Muscle of leg (tissue), 16 donors: ENCODE results near the gene KLHDC7B. TPM values are rescaled to one million over a fixed set of nuclear protein-coding genes. Genes with fewer than 3 reads are reported as not detected.

Experiments used
- DNase-seq: peaks from one replicate; pipeline ENCODE4 v3.0.0; 2013
- H3K27ac ChIP-seq: one replicate; pipeline ENCODE4 v1.5.1; 2013; ENCODE audit warnings: mild to moderate bottlenecking, low read length, control low read depth
- H3K27me3 ChIP-seq: one replicate; pipeline ENCODE4 v1.6.1; 2013; ENCODE audit warnings: low read length; ENCODE audit not compliant: control insufficient read depth, insufficient read depth
- H3K36me3 ChIP-seq: one replicate; pipeline ENCODE4 v1.6.1; 2013; ENCODE audit warnings: low read length; ENCODE audit not compliant: control insufficient read depth, insufficient read depth
- H3K4me1 ChIP-seq: one replicate; pipeline ENCODE4 v1.6.1; 2013; ENCODE audit warnings: low read length; ENCODE audit not compliant: control insufficient read depth, insufficient read depth
- H3K4me3 ChIP-seq: one replicate; pipeline ENCODE4 v1.5.1; 2013; ENCODE audit warnings: low read length, control low read depth
- H3K9me3 ChIP-seq: replicated peaks from 2 replicates; pipeline ENCODE4 v1.6.1; 2013; ENCODE audit warnings: low read depth, low read length; ENCODE audit not compliant: control insufficient read depth
- WGBS: methylation state at CpG from one replicate; pipeline ENCODE4 v1.1.5; 2013; ENCODE audit warnings: missing lambda C conversion rate; ENCODE audit not compliant: insufficient coverage; 5-methylcytosine and 5-hydroxymethylcytosine counted together
- long read RNA-seq, 11 donors: transcript quantifications; one replicate each; lab custom pipeline, GENCODE V29; 2026
- polyA plus RNA-seq, 8 donors: library from polyadenylated mRNA; unstranded; fragments of 120-200 nt; gene quantifications; one replicate each; pipeline versions ENCODE4 v1.2.1 to v1.2.3, GENCODE V29; 2013; ENCODE audit warnings: inconsistent platforms in 1 of 8, low replicate concordance in 1 of 8; ENCODE audit not compliant: insufficient read length in 8 of 8, insufficient read depth in 1 of 8
- total RNA-seq: library from RNA; stranded (reverse); fragments of 120-200 nt; gene quantifications from one replicate; pipeline ENCODE4 v1.2.4, GENCODE V29; 2013

Gene KLHDC7B
- total RNA-seq (not detected), polyA plus RNA-seq (under 1 TPM in 4 of 8 donors, not detected in 4; 0.03 to 0.35 (median 0.07) TPM)
- long read RNA-seq, donor 1: 0 reads
- long read RNA-seq, donor 2: 0 reads
- long read RNA-seq, donor 3: 0 reads
- long read RNA-seq, donor 4: 0 reads
- long read RNA-seq, donor 5: 0 reads
- long read RNA-seq, donor 6, partial matches to known transcripts: 63 of 78 reads
- long read RNA-seq, donor 6, other reads (novel, unspliced or antisense): 15 of 78 reads
- long read RNA-seq, donor 7: 0 reads
- long read RNA-seq, donor 8: 0 reads
- long read RNA-seq, donor 9: 0 reads
- long read RNA-seq, donor 10: 0 reads
- long read RNA-seq, donor 11: 0 reads

DNA sequence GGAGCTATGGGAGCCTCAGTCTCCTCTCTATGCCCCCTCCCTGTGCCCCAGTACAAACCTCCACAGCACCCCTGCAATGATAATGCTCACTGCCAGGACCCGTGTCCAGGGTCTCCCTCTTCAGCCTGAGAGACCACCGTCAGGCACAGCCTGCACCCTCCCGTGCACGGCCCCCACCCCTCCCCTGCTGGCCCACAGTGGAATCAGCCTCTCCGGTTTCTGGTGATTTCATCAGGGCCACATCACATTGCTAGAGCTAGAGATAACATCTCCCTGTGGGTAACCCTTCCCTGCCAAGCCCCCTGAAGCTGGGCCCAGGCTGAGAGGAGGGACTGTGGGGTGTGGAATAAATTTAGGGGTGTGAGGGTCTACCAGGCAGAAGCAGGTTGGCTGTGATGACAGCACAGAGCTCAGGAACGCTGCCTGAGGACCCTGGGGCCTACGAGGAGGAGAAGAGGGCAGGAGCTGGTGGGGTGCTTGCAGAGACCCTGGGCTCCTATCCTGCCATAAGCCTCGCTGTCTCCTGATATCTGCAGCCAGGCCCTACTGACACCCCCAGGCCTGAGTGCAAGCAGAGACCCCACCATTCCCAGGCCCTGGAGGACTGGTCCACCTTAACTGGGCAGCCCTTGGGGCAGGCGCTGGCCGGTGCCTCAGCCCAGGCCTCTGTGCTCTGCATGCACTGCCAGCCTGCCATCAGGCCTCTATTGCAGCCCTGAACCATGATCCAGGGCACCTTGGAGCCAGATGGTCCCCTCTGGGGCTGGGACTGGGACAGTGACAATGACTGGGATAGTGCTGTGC is at the start of gene KLHDC7B:
TSS of gene KLHDC7B (plus strand) at position 378 of the 804 bp plus-strand sequence. CDS start at position 723, 345 bp downstream.
- no peak within 1 kb of the TSS for H3K4me3 ChIP-seq

DNA sequence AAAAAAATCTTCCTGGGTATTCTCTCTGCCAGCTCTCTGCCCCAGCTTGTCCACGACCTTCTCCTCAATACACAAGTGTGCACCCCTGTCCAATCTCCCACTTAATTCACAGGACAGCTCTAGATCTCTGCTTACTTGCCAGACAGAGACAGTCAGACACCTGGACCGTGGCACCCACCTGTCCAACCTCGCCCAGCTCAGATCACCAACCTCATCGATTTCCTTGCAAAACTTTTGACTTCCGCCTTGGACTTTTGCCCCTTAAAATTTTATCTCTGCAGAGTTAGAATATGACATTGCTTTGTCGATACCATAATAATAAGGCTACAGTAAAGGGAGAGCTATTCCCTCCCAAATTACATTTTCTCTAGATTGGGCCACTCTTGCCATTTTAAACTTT is 48.6 kb upstream of the KLHDC7B start:
- DNase-seq: no peak
- Histone ChIP-seq H3K27ac (no peak overlapping the region), H3K36me3 (peaks cover 2% of the 10 kb centered on the region), H3K9me3 (no peaks in the 10 kb centered on the region), H3K4me3 (no peak overlapping the region), H3K27me3 (peaks cover 2% of the 10 kb centered on the region), H3K4me1 (no peaks in the 10 kb centered on the region)
- 75% methylated on average over 3 of the region's 6 CpGs for WGBS

More for the DNA sequence above, at the start of gene KLHDC7B:
- Histone ChIP-seq H3K9me3 (no peaks in the 10 kb centered on the region), H3K4me1 (peaks cover 13% of the 10 kb centered on the region), H3K36me3 (no peaks in the 10 kb centered on the region), H3K27me3 (peaks cover 76% of the 10 kb centered on the region), H3K27ac (no peak within 1 kb of the TSS)
- 49% methylated on average over 8 of the region's 10 CpGs for WGBS
- no peak for DNase-seq

DNA sequence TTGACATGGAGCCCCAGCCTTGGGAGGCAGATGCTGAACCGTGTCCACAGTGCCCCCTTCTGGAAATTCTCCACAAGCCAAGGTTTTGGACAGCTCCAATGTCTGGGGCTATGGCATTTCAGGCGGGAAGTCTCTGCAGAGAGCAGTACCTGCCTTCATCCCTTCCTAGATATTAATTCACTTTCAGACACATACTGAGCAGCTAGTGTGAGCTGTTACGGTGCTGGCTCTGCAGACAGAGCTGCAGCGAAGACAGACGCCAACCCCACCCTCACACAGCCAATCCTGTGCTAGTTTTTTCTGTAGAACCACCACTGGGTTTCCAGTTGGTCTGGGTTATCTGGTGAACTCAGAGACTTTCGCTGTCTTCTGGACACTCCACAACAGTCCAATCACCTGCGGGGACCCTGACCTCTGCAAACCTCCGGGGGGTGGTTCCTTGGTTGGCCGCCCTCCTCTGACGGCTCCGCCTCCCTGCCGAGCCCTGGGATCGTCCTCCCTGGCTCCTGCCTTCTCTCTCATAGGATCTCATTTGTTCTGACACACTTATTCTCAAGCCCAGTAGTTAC is 47.3 kb upstream of the KLHDC7B start:
- no peaks in the 10 kb centered on the region for H3K4me1 ChIP-seq
- no peaks in the 10 kb centered on the region for H3K9me3 ChIP-seq
- peaks cover 10% of the 10 kb centered on the region for H3K36me3 ChIP-seq
- WGBS: 6% methylated on average over 8 of the region's 13 CpGs
- peak; percentile 54 for DNase-seq
- H3K4me3 ChIP-seq: no peak overlapping the region
- H3K27ac ChIP-seq: no peak overlapping the region
- peaks cover 2% of the 10 kb centered on the region for H3K27me3 ChIP-seq

DNA sequence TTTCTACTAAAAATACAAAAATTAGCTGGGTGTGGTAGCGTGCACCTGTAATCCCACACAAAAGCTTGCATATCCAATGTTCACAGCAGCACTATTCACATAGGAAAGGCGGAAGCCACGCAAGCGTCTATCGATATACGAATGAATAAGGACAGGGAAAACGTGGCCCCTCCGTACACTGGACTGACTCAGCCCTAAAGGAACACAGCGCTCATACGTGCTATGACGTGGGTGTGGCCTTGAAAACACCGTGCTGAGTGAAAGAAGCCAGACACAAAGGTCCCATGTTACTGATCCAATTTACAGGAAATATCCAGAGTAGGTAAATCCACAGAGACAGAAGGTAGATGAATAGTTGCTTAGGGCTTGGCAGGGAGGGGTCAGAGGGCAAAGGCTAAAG is 45.2 kb upstream of the KLHDC7B start:
- Histone ChIP-seq H3K9me3 (no peaks in the 10 kb centered on the region), H3K36me3 (peaks cover 21% of the 10 kb centered on the region), H3K27ac (no peak overlapping the region), H3K4me1 (no peaks in the 10 kb centered on the region), H3K4me3 (no peak overlapping the region), H3K27me3 (peaks cover 2% of the 10 kb centered on the region)
- 97% methylated on average over 8 of the region's 12 CpGs for WGBS
- DNase-seq: no peak

DNA sequence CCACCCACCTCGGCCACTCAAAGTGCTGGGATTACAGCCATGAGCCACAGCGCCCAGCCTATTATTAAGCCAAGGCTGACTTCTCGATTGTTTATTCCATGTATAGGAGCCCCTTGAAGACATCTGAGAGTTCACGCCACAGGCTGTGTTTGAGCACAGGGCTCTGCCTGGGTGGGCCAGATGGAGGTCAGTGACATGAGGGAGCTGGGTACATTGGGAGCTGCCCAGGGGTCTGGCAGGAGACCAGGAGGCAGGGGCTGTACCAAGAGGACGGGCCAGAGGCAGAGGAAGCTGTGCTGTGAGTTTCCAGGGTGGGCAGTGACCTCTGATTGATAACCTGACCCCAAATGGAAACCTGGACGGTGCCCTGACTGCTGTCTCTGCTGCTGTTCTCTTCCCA is 43.6 kb upstream of the KLHDC7B start:
- no peaks in the 10 kb centered on the region for H3K9me3 ChIP-seq
- WGBS: 77% methylated on average over 5 of the region's 6 CpGs

DNA sequence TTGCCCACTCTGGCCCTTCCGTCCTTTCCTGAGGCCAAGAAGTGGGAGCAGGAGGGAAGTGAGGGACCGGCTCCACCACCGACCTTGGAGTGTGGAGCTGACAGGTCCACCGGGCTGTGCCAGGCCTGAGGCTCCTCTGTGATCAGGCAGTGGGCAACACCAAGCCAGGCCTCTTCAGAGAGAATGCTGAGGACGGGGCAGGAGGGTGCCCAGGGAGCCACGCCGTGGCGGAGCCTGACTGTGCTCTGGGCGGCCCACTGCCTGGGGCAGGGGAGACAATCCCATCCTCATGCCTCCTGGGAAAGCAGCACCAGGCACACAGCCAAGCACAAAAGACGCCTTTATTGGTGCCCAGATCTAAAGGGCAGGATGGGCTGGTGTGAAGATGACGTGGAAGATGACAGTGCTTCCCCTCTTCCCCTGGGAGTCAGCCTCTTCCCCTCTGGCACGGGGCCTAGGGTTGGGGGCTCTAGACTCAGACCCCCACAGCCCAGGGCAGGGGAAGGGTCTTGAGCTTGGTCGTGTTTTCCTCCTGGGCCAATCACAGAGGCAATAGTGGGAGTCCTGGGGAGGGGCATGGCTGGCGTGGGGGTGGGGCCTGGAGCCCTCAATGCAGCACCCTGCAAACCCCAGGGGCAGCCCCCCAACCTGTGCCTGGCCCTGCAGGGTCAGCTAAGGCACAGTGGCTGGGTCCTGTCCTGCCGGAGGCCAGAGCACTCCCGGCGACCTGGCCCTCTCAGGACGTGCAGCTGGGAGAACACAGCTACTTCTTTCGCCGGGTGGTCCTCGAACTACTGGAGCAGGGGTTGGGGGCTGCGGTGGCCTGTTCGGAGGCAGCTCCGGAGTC is 42.8 kb upstream of the KLHDC7B start:
- H3K4me3 ChIP-seq: no peak overlapping the region
- no peak for DNase-seq
- WGBS: 84% methylated on average over 15 of the region's 24 CpGs

More for the DNA sequence above, 43.6 kb upstream of the KLHDC7B start:
- DNase-seq: no peak
- peaks cover 2% of the 10 kb centered on the region for H3K27me3 ChIP-seq
- H3K4me1 ChIP-seq: peaks cover 14% of the 10 kb centered on the region
- H3K4me3 ChIP-seq: no peak overlapping the region
- H3K36me3 ChIP-seq: peaks cover 30% of the 10 kb centered on the region
- H3K27ac ChIP-seq: no peak overlapping the region

DNA sequence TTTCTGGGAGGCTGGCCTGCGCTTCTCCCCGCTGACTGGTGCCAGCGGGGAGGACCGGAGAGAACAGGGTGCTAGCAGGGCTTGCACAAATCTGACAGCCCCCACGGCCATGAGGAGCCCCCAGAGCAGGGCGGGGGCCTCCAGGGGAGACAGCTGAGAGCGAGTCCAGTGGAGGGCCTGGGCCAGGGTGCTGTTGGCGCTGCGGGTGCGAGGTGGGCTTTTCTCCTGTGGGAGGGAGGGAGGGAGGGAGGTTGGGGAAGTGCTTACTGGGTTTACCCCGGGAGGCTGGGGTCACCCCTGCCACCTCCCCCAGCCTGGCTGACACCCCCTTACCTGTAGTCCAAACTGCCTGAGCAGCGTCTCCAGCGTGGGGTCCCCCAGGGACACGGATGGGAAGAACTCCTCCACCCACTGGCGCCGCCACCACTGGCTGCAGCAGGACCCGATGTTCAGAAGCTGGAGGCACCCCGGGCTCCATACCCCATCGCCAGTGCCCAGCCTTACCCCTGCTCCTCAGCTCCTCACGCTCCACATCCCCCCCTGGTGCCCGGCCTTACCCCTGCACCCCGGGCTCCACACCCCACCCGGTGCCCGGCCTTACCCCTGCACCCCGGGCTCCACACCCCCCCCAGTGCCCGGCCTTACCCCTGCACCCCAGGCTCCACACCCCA is 42.1 kb upstream of the KLHDC7B start:
- Histone ChIP-seq H3K36me3 (peaks cover 30% of the 10 kb centered on the region), H3K27me3 (no peaks in the 10 kb centered on the region), H3K27ac (no peak overlapping the region), H3K9me3 (no peaks in the 10 kb centered on the region), H3K4me3 (no peak overlapping the region), H3K4me1 (peaks cover 16% of the 10 kb centered on the region)
- 88% methylated on average over 12 of the region's 26 CpGs for WGBS
- DNase-seq: no peak

More for the DNA sequence above, 42.8 kb upstream of the KLHDC7B start:
- Histone ChIP-seq H3K27ac (no peak overlapping the region), H3K4me1 (peaks cover 16% of the 10 kb centered on the region), H3K9me3 (no peaks in the 10 kb centered on the region), H3K36me3 (peaks cover 30% of the 10 kb centered on the region), H3K27me3 (no peaks in the 10 kb centered on the region)

DNA sequence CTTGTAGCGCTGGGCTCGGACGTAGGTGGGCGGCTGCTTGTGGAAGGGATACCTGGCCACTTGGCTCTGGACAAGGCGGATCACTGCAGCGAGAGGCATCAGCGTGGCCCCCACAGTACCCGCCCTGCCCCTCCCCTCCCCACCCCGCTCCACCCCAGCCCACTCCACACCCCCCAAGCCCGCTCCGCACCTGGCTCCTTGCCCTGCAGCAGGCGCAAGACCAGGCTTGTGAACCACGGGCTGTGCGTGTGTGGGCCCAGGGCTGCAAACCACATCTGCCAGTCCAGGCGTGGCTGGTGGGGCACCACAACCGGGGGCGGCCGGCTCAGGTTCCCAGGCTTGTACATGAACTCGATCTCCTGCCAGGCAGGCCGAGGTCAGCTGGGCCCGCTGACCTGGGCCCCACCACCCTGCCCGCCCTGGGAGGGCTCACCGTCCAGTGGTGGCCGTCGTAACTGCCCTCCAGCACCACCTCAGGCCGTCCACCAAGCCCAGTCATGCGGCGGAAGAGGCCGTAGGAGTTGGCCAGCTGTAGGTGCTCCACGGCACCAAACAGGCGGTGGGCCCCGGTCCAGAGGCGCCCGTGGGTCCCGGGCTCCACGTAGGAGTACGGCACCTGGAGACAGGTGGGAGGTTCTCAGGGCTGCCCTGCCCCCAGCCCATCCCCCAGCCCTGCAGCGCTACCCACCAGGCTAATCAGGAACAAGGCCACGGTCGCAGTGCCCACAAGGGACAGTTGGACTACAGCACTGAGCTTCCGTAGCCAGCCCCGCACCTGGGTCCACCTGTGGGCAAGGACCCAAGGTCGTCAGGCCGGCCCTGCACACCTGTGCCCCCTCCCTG is 41.1 kb upstream of the KLHDC7B start:
- no peak overlapping the region for H3K27ac ChIP-seq
- H3K36me3 ChIP-seq: peaks cover 30% of the 10 kb centered on the region
- H3K9me3 ChIP-seq: no peaks in the 10 kb centered on the region
- 91% methylated on average over 39 of the region's 44 CpGs for WGBS
- H3K4me3 ChIP-seq: no peak overlapping the region
- no peak for DNase-seq
- H3K27me3 ChIP-seq: no peaks in the 10 kb centered on the region
- H3K4me1 ChIP-seq: peaks cover 25% of the 10 kb centered on the region
